Lung (tissue), 12 donors: ENCODE measurements around the gene HTR6. TPM values are rescaled to one million over a fixed set of nuclear protein-coding genes. Genes with fewer than 3 reads are reported as not detected.

Experiments used
- ATAC-seq: fragments of 200-7000 bp; cut with Tn5 transposase; one replicate; pipeline ENCODE4 v1.9.1; 2020; ENCODE audit warnings: moderate number of reproducible peaks; ENCODE audit not compliant: insufficient read depth, low FRiP score
- DNase-seq, 3 donors: peaks; one replicate each; pipeline ENCODE4 v3.0.0-alpha.2; 2013 to 2017
- H3K27ac ChIP-seq, 2 donors: one replicate each; pipeline ENCODE4 v1.5.1; 2013; ENCODE audit warnings: mild to moderate bottlenecking in 2 of 2, moderate library complexity in 2 of 2, control low read depth in 1 of 2, inconsistent platforms in 1 of 2, low read depth in 1 of 2, low read length in 1 of 2
- H3K27me3 ChIP-seq, 3 donors: one replicate each; pipeline ENCODE4 v1.5.1; 2013; ENCODE audit warnings: low read length in 2 of 3; ENCODE audit not compliant: control insufficient read depth in 3 of 3, insufficient read depth in 3 of 3
- H3K36me3 ChIP-seq, 4 donors: one replicate each; pipeline ENCODE4 v1.5.1; 2013; ENCODE audit warnings: low read length in 4 of 4, mild to moderate bottlenecking in 1 of 4, moderate library complexity in 1 of 4; ENCODE audit not compliant: control insufficient read depth in 4 of 4, insufficient read depth in 4 of 4
- H3K4me1 ChIP-seq, 5 donors: one replicate each; pipeline ENCODE4 v1.5.1; 2013; ENCODE audit warnings: low read length in 5 of 5, mild to moderate bottlenecking in 2 of 5, moderate library complexity in 1 of 5; ENCODE audit not compliant: control insufficient read depth in 5 of 5, insufficient read depth in 5 of 5
- H3K4me3 ChIP-seq: one replicate; pipeline ENCODE4 v1.5.1; 2013; ENCODE audit warnings: mild to moderate bottlenecking, control low read depth, moderate library complexity
- H3K9ac ChIP-seq, 2 donors: one replicate each; pipeline ENCODE4 v1.5.1; 2013; ENCODE audit warnings: low read length in 2 of 2, control low read depth in 1 of 2; ENCODE audit not compliant: insufficient read depth in 1 of 2
- H3K9me3 ChIP-seq, 4 donors: one replicate each; pipeline ENCODE4 v1.5.1; 2013; ENCODE audit warnings: low read length in 3 of 4, mild to moderate bottlenecking in 1 of 4, moderate library complexity in 1 of 4; ENCODE audit not compliant: control insufficient read depth in 4 of 4, insufficient read depth in 3 of 4
- CTCF ChIP-seq: IDR thresholded peaks from 2 replicates; pipeline ENCODE4 v1.5.1; 2012; ENCODE audit warnings: mild to moderate bottlenecking; ENCODE audit errors: control extremely low read depth, extremely low read depth
- WGBS, 2 donors: extraction: QIAGEN DNeasy Blood & Tissue Kit; methylation state at CpG; one replicate each; pipeline ENCODE4 v1.1.7; 2013; 5-methylcytosine and 5-hydroxymethylcytosine counted together
- polyA plus RNA-seq, 2 donors: library from polyadenylated mRNA; stranded (reverse); fragments of 200-250 nt; gene quantifications; one replicate each; pipeline ENCODE4 v1.2.1, GENCODE V29; 2013
- total RNA-seq, 2 donors: library from RNA; depleted of rRNA in 1 of 2; stranded (reverse); fragments of >200 nt in 1 of 2; gene quantifications; one replicate each; pipeline ENCODE4 v1.2.1, GENCODE V29; 2014 to 2021
- donor health status: control.
- donor health status: control.
- donor health status: Bipolar disorder and iron deficiency.
- donor health status: healthy.
- donor health status: DM: yes; HTN: yes; CAD: no.

The HTR6 gene
- total and polyA plus RNA-seq, 4 donors, result not detected

GRCh38 chr1:19725606-19726005, 60.9 kb downstream of the HTR6 start:
- H3K4me1 ChIP-seq, result no peaks in the 10 kb centered on the region
- 95% methylated on average over 9 of the region's 9 CpGs for WGBS, 2 donors
- no peak overlapping the region for H3K9ac ChIP-seq
- no peak for DNase-seq
- H3K9me3 ChIP-seq, result peaks cover 0 to 7% (median 2%) of the 10 kb centered on the region in 4 donors
- H3K27ac ChIP-seq, result no peak overlapping the region
- ATAC-seq, result no peak
- H3K27me3 ChIP-seq, result no peaks in the 10 kb centered on the region
- TF ChIP-seq CTCF, result no peak
- H3K36me3 ChIP-seq, result peaks cover 0 to 21% (median 1%) of the 10 kb centered on the region in 4 donors
- H3K4me3 ChIP-seq, result no peak overlapping the region

- WGBS, 2 donors, result 93% methylated on average over 5 of the region's 5 CpGs
- Histone ChIP-seq H3K9me3 (peaks cover 0 to 7% (median 3%) of the 10 kb centered on the region in 4 donors), H3K4me3 (no peak overlapping the region), H3K9ac (no peak overlapping the region), H3K27ac (no peak overlapping the region), H3K36me3 (peaks cover 0 to 22% (median 2%) of the 10 kb centered on the region in 4 donors), H3K27me3 (no peaks in the 10 kb centered on the region), H3K4me1 (no peaks in the 10 kb centered on the region)
- no peak for TF ChIP-seq CTCF
- ATAC-seq, result no peak
- no peak for DNase-seq
Measured at GRCh38 chr1:19728413-19729145, 63.9 kb downstream of the HTR6 start.

DNA sequence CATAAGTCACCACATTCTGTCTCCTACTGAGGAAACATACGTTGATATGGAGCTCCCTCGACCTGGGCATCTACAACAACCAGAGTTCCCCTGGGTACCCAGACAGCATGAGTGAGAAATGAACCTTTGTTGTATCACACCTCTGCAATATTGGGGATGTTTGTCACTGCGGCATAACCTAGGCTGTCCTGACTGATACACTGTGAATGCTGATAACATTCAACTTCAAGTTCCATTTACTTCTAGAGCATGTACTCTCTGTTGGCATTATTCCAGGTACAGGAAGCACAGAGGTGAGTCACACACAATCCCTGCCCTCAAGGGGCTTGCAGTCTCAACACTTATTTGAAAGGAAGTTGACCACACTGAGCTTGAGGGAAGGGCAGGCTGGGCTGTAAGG, 65.6 kb downstream of the HTR6 start:
- ATAC-seq (no peak), DNase-seq (no peak)
- peaks cover 0 to 19% (median 2%) of the 10 kb centered on the region in 4 donors for H3K36me3 ChIP-seq
- no peak for TF ChIP-seq CTCF
- H3K4me1 ChIP-seq, result no peaks in the 10 kb centered on the region
- H3K4me3 ChIP-seq, result no peak overlapping the region
- H3K9ac ChIP-seq, result no peak overlapping the region
- H3K27me3 ChIP-seq, result no peaks in the 10 kb centered on the region
- WGBS, 2 donors, result 98 to 99% methylated on average over 3 of the region's 3 CpGs
- peaks cover 0 to 7% (median 3%) of the 10 kb centered on the region in 4 donors for H3K9me3 ChIP-seq
- H3K27ac ChIP-seq, result no peak overlapping the region

Other genes starting within 250 kb of the HTR6 start
- 100 to 1,000 TPM in 1 of 2 donors, 10 to 100 TPM in 1; 94.7 to 283 TPM for gene CAPZB, start 179.3 kb upstream of the HTR6 start, total RNA-seq
- gene CAPZB, start 179.3 kb upstream of the HTR6 start, polyA plus RNA-seq, result 100 to 1,000 TPM; 274 to 339 TPM
- gene NBL1, start 20.6 kb upstream of the HTR6 start, total RNA-seq, result 100 to 1,000 TPM; 107 to 133 TPM
- gene NBL1, start 20.6 kb upstream of the HTR6 start, polyA plus RNA-seq, result 100 to 1,000 TPM in 1 of 2 donors, 10 to 100 TPM in 1; 48.0 to 102 TPM
- 10 to 100 TPM; 22.5 to 27.8 TPM for gene TMCO4, start 135.0 kb downstream of the HTR6 start, total RNA-seq
- 10 to 100 TPM; 14.3 to 16.6 TPM for gene TMCO4, start 135.0 kb downstream of the HTR6 start, polyA plus RNA-seq
- gene RNF186, start 150.4 kb downstream of the HTR6 start, total RNA-seq, result not detected
- gene RNF186, start 150.4 kb downstream of the HTR6 start, polyA plus RNA-seq, result not detected
- 1 to 10 TPM; 7.8 to 8.6 TPM for gene OTUD3, start 217.5 kb downstream of the HTR6 start, total RNA-seq
- gene OTUD3, start 217.5 kb downstream of the HTR6 start, polyA plus RNA-seq, result 1 to 10 TPM; 1.7 to 5.5 TPM